Tibial nerve (tissue), 4 donors: Measurements from ENCODE around the gene SPDYE4.

ENCODE experiments used
- CTCF ChIP-seq, 5 experiments: fragments of 200-600 bp in 3 of 5; fragments of 450-650 bp in 2 of 5; sonication (generic) in 3 of 5; IDR thresholded peaks; one replicate each; pipeline ENCODE4 v1.5.1; 2016 to 2019; ENCODE audit warnings: antibody characterized with exemption in 5 of 5, mild to moderate bottlenecking in 3 of 5, moderate library complexity in 2 of 5
- EP300 ChIP-seq, 2 donors: sonication (generic); formaldehyde crosslinking; IDR thresholded peaks; one replicate each; pipeline ENCODE4 v1.6.1; 2017; ENCODE audit warnings: antibody characterized with exemption in 2 of 2, mild to moderate bottlenecking in 1 of 2
- POLR2A ChIP-seq, 2 donors: fragments of 450-650 bp; IDR thresholded peaks; one replicate each; pipeline ENCODE4 v1.6.1; 2017; ENCODE audit warnings: antibody characterized with exemption in 2 of 2, mild to moderate bottlenecking in 2 of 2, moderate library complexity in 2 of 2

- no peak for TF ChIP-seq POLR2A (IDR thresholded peaks at IDR 0.05)
- TF ChIP-seq CTCF (IDR thresholded peaks at IDR 0.05), result no peak
- no peak for TF ChIP-seq EP300 (IDR thresholded peaks at IDR 0.05)
Measured at GRCh38 chr17:8711291-8711690, 47.1 kb downstream of the SPDYE4 start.
